ENCODE measurements around the gene KIAA1755. TPM values are rescaled to one million over a fixed set of nuclear protein-coding genes. Genes with fewer than 3 reads are reported as not detected.

KIAA1755 gene
- total RNA-seq, 3 donors from 2014 or later, result 2.1 to 5.1 (median 4.3) TPM

DNA sequence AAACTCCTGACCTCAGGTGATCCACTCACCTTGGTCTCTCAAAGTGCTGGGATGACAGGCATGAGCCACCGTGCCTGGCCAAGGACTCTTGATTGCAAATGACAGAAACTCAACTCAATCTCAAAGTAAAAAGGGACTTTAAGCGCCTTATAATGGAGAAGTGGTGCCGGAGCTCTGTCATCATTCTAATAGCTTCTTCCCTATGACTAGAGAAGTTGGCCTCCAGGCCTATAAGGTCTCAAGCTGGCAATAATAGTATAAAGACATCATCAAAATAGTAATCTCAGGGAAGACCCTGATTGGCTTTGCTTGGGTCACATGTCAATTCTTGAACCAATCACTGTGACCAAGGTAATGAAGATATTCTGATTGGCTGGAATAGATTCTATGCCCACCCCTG, 8.5 kb upstream of the KIAA1755 start:
- intact Hi-C loops (cut with DNase I; ENCODE audit: low total_unique reads), result no loop called here
- no peaks in the 10 kb centered on the region for H3K4me1 ChIP-seq

DNA sequence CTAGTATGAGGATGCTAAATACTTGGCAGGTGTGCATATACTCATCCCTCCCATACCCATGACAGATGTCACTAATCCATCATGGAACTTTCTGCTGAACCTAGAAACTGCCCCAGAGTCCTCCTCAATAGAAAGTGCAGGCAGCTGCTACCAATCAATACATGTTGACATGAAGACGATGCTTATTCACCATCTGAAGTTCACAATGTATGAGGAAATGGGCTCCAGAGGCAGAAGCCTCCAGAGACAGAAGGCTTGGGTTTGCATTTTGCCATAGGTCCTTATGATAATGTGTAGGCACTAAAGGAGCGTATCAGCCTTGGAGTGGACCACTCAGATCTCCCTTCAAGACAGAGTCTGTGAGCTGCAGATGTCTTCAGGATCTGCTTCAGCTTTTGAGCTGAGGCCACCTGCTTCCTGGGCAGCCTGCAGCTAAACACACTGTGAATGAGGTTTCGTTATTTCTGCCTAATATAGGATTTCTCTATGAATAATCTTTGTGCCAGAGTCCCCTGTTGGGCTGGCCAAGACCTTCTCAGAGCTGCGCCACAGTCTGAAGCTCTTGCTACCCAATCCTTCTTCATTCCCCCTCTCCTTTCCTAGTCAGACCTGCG, 7.5 kb upstream of the KIAA1755 start:
- Histone ChIP-seq H3K27ac (no peak overlapping the region), H3K4me1 (no peaks in the 10 kb centered on the region), H3K4me3 (no peak overlapping the region), H3K9me3 (peaks cover 0 to 6% of the 10 kb centered on the region in 2 donors), H3K36me3 (no peaks in the 10 kb centered on the region), H3K27me3 (no peaks in the 10 kb centered on the region)
- no peak for DNase-seq (ENCODE audit: low spot score in 2 of 2)
- TF ChIP-seq POLR2AphosphoS5 (IDR thresholded peaks at IDR 0.05) (no peak), POLR2A (IDR thresholded peaks at IDR 0.05) (no peak)
- TF ChIP-seq, protein P1, sequence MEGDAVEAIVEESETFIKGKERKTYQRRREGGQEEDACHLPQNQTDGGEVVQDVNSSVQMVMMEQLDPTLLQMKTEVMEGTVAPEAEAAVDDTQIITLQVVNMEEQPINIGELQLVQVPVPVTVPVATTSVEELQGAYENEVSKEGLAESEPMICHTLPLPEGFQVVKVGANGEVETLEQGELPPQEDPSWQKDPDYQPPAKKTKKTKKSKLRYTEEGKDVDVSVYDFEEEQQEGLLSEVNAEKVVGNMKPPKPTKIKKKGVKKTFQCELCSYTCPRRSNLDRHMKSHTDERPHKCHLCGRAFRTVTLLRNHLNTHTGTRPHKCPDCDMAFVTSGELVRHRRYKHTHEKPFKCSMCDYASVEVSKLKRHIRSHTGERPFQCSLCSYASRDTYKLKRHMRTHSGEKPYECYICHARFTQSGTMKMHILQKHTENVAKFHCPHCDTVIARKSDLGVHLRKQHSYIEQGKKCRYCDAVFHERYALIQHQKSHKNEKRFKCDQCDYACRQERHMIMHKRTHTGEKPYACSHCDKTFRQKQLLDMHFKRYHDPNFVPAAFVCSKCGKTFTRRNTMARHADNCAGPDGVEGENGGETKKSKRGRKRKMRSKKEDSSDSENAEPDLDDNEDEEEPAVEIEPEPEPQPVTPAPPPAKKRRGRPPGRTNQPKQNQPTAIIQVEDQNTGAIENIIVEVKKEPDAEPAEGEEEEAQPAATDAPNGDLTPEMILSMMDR (IDR thresholded peaks at IDR 0.05), result no peak
- intact Hi-C loops (cut with DNase I; ENCODE audit: low total_unique reads), result no loop called here

More for the DNA sequence above, 8.5 kb upstream of the KIAA1755 start:
- H3K4me3 ChIP-seq, result no peak overlapping the region
- H3K9me3 ChIP-seq, result peaks cover 0 to 6% of the 10 kb centered on the region in 2 donors
- H3K36me3 ChIP-seq, result no peaks in the 10 kb centered on the region
- H3K27me3 ChIP-seq, result no peaks in the 10 kb centered on the region
- H3K27ac ChIP-seq, result no peak overlapping the region
- DNase-seq (ENCODE audit: low spot score in 2 of 2), result no peak
- TF ChIP-seq POLR2AphosphoS5 (IDR thresholded peaks at IDR 0.05) (no peak), POLR2A (IDR thresholded peaks at IDR 0.05) (no peak)
- TF ChIP-seq, protein P1 (IDR thresholded peaks at IDR 0.05), result no peak

DNA sequence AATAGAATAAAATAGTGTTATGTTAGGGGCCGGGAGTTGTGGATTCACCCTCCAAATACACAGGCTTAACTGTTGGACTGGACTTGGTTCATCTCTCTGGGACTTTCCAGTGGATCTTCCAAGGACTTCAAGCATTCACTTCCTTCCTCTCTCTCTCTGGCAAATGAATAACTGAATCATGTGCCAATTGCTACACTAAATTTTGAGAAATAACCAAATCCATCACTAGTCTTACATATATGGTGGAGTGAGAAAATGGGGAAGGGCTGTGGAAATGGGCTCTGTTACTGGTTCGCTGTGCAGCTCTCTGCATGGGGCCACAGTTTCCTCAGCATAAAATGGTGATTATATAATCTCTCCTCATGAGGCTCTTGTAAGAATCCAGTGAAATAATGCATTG, 6.8 kb upstream of the KIAA1755 start:
- no peak overlapping the region for H3K27ac ChIP-seq
- peaks cover 0 to 6% of the 10 kb centered on the region in 2 donors for H3K9me3 ChIP-seq
- H3K27me3 ChIP-seq, result no peaks in the 10 kb centered on the region
- DNase-seq (ENCODE audit: low spot score in 2 of 2), result no peak
- intact Hi-C loops (cut with DNase I; ENCODE audit: low total_unique reads), result no loop called here
- no peaks in the 10 kb centered on the region for H3K4me1 ChIP-seq
- no peaks in the 10 kb centered on the region for H3K36me3 ChIP-seq
- H3K4me3 ChIP-seq, result no peak overlapping the region
- TF ChIP-seq, protein P1 (IDR thresholded peaks at IDR 0.05), result no peak
- TF ChIP-seq POLR2AphosphoS5 (IDR thresholded peaks at IDR 0.05), result no peak
- no peak for TF ChIP-seq POLR2A (IDR thresholded peaks at IDR 0.05)

DNA sequence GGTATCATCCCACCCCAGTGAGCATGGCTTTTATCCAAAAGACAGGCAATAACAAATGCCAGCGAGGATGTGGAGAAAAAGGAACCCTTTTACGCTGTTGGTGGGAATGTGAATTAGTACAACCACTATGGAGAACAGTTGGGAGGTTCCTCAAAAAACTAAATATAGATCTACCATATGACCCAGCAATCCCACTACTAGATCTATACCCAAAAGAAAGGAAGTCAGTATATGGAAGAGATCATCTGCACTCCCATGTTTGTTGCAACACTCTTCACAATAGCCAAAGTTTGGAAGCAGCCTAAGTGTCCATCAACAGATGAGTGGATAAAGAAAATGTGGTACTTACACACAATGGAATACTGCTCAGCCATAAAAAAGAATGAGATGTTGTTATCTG, 5.9 kb upstream of the KIAA1755 start:
- no peak for TF ChIP-seq POLR2A (IDR thresholded peaks at IDR 0.05)
- no peak for TF ChIP-seq POLR2AphosphoS5 (IDR thresholded peaks at IDR 0.05)
- TF ChIP-seq, protein P1 (IDR thresholded peaks at IDR 0.05), result no peak
- no peaks in the 10 kb centered on the region for H3K36me3 ChIP-seq

DNA sequence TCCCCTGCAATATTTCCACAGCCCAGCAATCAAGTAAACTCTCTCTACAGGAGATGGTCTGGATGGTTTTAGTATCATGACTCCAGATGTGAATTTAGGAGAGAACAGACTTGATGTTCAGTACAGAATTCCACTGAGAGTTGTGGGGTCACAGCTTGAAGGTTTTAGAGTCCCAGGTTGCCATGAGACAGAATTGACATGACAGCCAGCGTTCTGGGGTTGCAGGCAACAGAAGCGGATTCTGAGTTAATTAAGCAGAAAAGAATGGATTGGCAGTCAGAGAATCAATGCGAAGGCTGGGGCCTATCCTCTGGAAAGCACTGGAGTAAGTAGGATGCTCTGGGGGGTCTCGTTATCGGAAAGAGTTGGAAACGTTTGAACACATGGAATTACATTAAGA, 2.4 kb upstream of the KIAA1755 start:
- peaks cover 0 to 6% of the 10 kb centered on the region in 2 donors for H3K9me3 ChIP-seq
- H3K27ac ChIP-seq, result no peak overlapping the region
- TF ChIP-seq POLR2A (IDR thresholded peaks at IDR 0.05) (no peak), POLR2AphosphoS5 (IDR thresholded peaks at IDR 0.05) (no peak)
- TF ChIP-seq, protein P1 (IDR thresholded peaks at IDR 0.05), result no peak
- DNase-seq (ENCODE audit: low spot score in 2 of 2), result no peak
- no peaks in the 10 kb centered on the region for H3K27me3 ChIP-seq
- H3K4me1 ChIP-seq, result peaks cover 0 to 4% of the 10 kb centered on the region in 2 donors
- intact Hi-C loops (cut with DNase I; ENCODE audit: low total_unique reads), result no loop called here
- no peaks in the 10 kb centered on the region for H3K36me3 ChIP-seq
- no peak overlapping the region for H3K4me3 ChIP-seq

More for the DNA sequence above, 5.9 kb upstream of the KIAA1755 start:
- no peaks in the 10 kb centered on the region for H3K4me1 ChIP-seq
- no peak for DNase-seq (ENCODE audit: low spot score in 2 of 2)
- no peaks in the 10 kb centered on the region for H3K27me3 ChIP-seq
- H3K27ac ChIP-seq, result no peak overlapping the region
- no peak overlapping the region for H3K4me3 ChIP-seq
- intact Hi-C loops (cut with DNase I; ENCODE audit: low total_unique reads), result no loop called here
- peaks cover 0 to 6% of the 10 kb centered on the region in 2 donors for H3K9me3 ChIP-seq

Measured in breast epithelium (tissue), 4 donors.